Activated CD8-positive, alpha-beta T cell treated with anti-CD3 and anti-CD28 coated beads for 36 hours (primary cell): ENCODE data around the gene NCBP2. TPM values are rescaled to one million over a fixed set of nuclear protein-coding genes. Genes with fewer than 3 reads are reported as not detected.

Experiments used
- ATAC-seq: fragments of 200-7000 bp; cut with Tn5 transposase; one replicate; pipeline ENCODE4 v1.10.0; 2021; ENCODE audit warnings: mild to moderate bottlenecking, moderate library complexity
- CTCF ChIA-PET: fragments of 350-600 bp; sonication (Branson Sonifier 250); formaldehyde crosslinking; loops from one replicate; lab custom pipeline; 2021; ENCODE audit warnings: antibody characterized with exemption; lab: Charles Lee
- POLR2A ChIA-PET: fragments of 350-600 bp; sonication (Branson Sonifier 250); formaldehyde crosslinking; loops from one replicate; lab custom pipeline; 2021; ENCODE audit warnings: antibody characterized with exemption; lab: Charles Lee
- DNase-seq: peaks from one replicate; pipeline ENCODE4 v3.0.0-alpha.2; 2020
- H3K27ac Mint-ChIP-seq: one replicate; pipeline ENCODE4 v1.8.0; 2021; ENCODE audit warnings: mild to moderate bottlenecking, mixed read lengths
- H3K27me3 Mint-ChIP-seq: one replicate; pipeline ENCODE4 v1.8.0; 2021; ENCODE audit warnings: mixed read lengths
- H3K36me3 Mint-ChIP-seq: one replicate; pipeline ENCODE4 v1.8.0; 2021; ENCODE audit warnings: low read depth, mixed read lengths
- H3K4me1 Mint-ChIP-seq: one replicate; pipeline ENCODE4 v1.8.0; 2021; ENCODE audit warnings: low read depth, mixed read lengths
- H3K4me3 Mint-ChIP-seq: one replicate; pipeline ENCODE4 v1.8.0; 2021; ENCODE audit warnings: mild to moderate bottlenecking, moderate library complexity, mixed read lengths
- H3K9me3 Mint-ChIP-seq: one replicate; pipeline ENCODE4 v1.8.0; 2021; ENCODE audit warnings: mixed read lengths
- CTCF ChIP-seq: fragments of 200-600 bp; IDR thresholded peaks from one replicate; pipeline ENCODE4 v1.8.0; 2022; ENCODE audit warnings: antibody characterized with exemption, mild to moderate bottlenecking
- intact Hi-C: fragments of 100-400 bp; cut with micrococcal nuclease; formaldehyde crosslinking; loops from one replicate; pipeline ENCODE4 v1.10.0; 2022
- total RNA-seq, 2 experiments: library from RNA; stranded (reverse); gene quantifications; one replicate each; pipeline ENCODE4 v1.2.3, GENCODE V29; 2021

Gene NCBP2
- total RNA-seq, 2 experiments from 2014 or later, result 107 to 111 TPM

GRCh38 chr3:196969134-196969659 is 26.9 kb upstream of the NCBP2 start:
- no peak for TF ChIP-seq CTCF
- intact Hi-C loops, result loop anchor here (5.0 kb wide), 1 partner anchor 132 kb away; no protein-coding TSS in a partner anchor
- Mint-ChIP-seq H3K4me1 (peaks cover 7% of the 10 kb centered on the region), H3K36me3 (no peaks in the 10 kb centered on the region), H3K27ac (no peak overlapping the region), H3K4me3 (peak overlapping the region; percentile 73), H3K9me3 (no peaks in the 10 kb centered on the region), H3K27me3 (peaks cover 13% of the 10 kb centered on the region)
- CTCF ChIA-PET, result interaction anchor here (0.7 to 2.6 kb wide), 18 partner anchors 9 to 1451 kb away, joined by 3 to 27 read pairs (median 4); partner anchors contain the start of gene SENP5
- peak; percentile 56 for ATAC-seq
- peak; percentile 64 for DNase-seq
- POLR2A ChIA-PET, result interaction anchor here (1.1 to 2.4 kb wide), 3 partner anchors 10 to 132 kb away, joined by 3 to 14 read pairs (median 4); partner anchors contain the start of gene NCBP2

- Mint-ChIP-seq H3K4me1 (peaks cover 7% of the 10 kb centered on the region), H3K9me3 (no peaks in the 10 kb centered on the region), H3K36me3 (no peaks in the 10 kb centered on the region), H3K4me3 (peak within 1 kb of the TSS; percentile 73), H3K27ac (no peak within 1 kb of the TSS), H3K27me3 (peaks cover 13% of the 10 kb centered on the region)
- ATAC-seq (peak; percentile 75), DNase-seq (peak; percentile 44)
- no peak for TF ChIP-seq CTCF
- ChIA-PET POLR2A (interaction anchor here (1.2 to 2.4 kb wide), 2 partner anchors 9 to 26 kb away, joined by 3 to 14 read pairs; partner anchors contain the start of gene NCBP2), CTCF (interaction anchor here (1.1 to 2.2 kb wide), 7 partner anchors 9 to 131 kb away, joined by 3 to 6 read pairs (median 4); partner anchors contain the start of gene SENP5)
- intact Hi-C loops, result loop anchor here (5.0 kb wide), 1 partner anchor 131 kb away; no protein-coding TSS in a partner anchor
Observed at GRCh38 chr3:196968233-196969133, 26.2 kb upstream of the NCBP2 start, which contains the start of gene PIGZ. Gene PIGZ, minus strand, starts transcription at chr3:196968833. Its CDS starts 16,802 bp downstream, at chr3:196952031.

- ChIA-PET POLR2A (interaction anchor here (1.2 kb wide), 1 partner anchor 9 kb away, joined by 3 read pairs; no protein-coding TSS in a partner anchor), CTCF (interaction anchor here (1.2 kb wide), 1 partner anchor 130 kb away, joined by 4 read pairs; no protein-coding TSS in a partner anchor)
- H3K36me3 Mint-ChIP-seq, result no peaks in the 10 kb centered on the region
- no peaks in the 10 kb centered on the region for H3K9me3 Mint-ChIP-seq
- H3K27ac Mint-ChIP-seq, result no peak overlapping the region
- H3K27me3 Mint-ChIP-seq, result peaks cover 13% of the 10 kb centered on the region
- H3K4me1 Mint-ChIP-seq, result peaks cover 7% of the 10 kb centered on the region
- no peak for DNase-seq
- peak overlapping the region; percentile 65 for H3K4me3 Mint-ChIP-seq
- intact Hi-C loops, result loop anchor here (5.0 kb wide), 1 partner anchor 130 kb away; no protein-coding TSS in a partner anchor
- TF ChIP-seq CTCF, result no peak
- ATAC-seq, result no peak
Observed at GRCh38 chr3:196967412-196968232, 25.3 kb upstream of the NCBP2 start.

GRCh38 chr3:196966526-196967401 is 24.4 kb upstream of the NCBP2 start:
- Mint-ChIP-seq H3K27me3 (peaks cover 13% of the 10 kb centered on the region), H3K27ac (no peak overlapping the region), H3K4me1 (peaks cover 7% of the 10 kb centered on the region), H3K4me3 (no peak overlapping the region), H3K36me3 (no peaks in the 10 kb centered on the region), H3K9me3 (no peaks in the 10 kb centered on the region)
- no peak for DNase-seq
- TF ChIP-seq CTCF, result no peak
- ChIA-PET POLR2A (interaction anchor here (1.7 kb wide), 1 partner anchor 23 kb away, joined by 4 read pairs; no protein-coding TSS in a partner anchor), CTCF (no interaction called here)
- intact Hi-C loops, result loop anchor here (5.0 kb wide), 1 partner anchor 129 kb away; no protein-coding TSS in a partner anchor
- no peak for ATAC-seq
